Posterior vena cava (tissue), 2 donors: Measurements from ENCODE around the gene BCL2L12. TPM values are rescaled to one million over a fixed set of nuclear protein-coding genes. Genes with fewer than 3 reads are reported as not detected.

Experiments used
- DNase-seq: peaks from one replicate; pipeline ENCODE4 v3.0.0-alpha.2; 2020; ENCODE audit warnings: low spot score
- intact Hi-C, 2 donors: fragments of 100-400 bp; cut with DNase I; formaldehyde crosslinking; loops; one replicate each; pipeline versions ENCODE4 v1.14.1 to v1.14.2; 2022 to 2023
- total RNA-seq, 2 donors: library from RNA; stranded (reverse); fragmentation: NEBNext Ultra II Directional; extraction: Animal tissue kit (Norgen Biotek cat#: 25700); gene quantifications; one replicate each; pipeline ENCODE4 v1.2.1, GENCODE V29; 2021
- donor health status: DM: yes; HTN: yes; CAD: no.
- donor health status: DM: yes; HTN: yes; CAD: no.

The BCL2L12 gene
- total RNA-seq, 2 donors from 2014 or later, result 8.5 to 9.3 TPM

GRCh38 chr19:49658566-49659442 is 6.9 kb upstream of the BCL2L12 start:
- no peak for DNase-seq
- intact Hi-C loops, result loop anchor here in 1 of 2 donors (1.0 kb wide), 1 partner anchor 48 kb away; no protein-coding TSS in a partner anchor

GRCh38 chr19:49660338-49660961 is 5.3 kb upstream of the BCL2L12 start:
- no peak for DNase-seq
- intact Hi-C loops, result loop anchor here in 1 of 2 donors (10.0 kb wide), 1 partner anchor 146 kb away; the partner anchor contains the start of gene FCGRT

GRCh38 chr19:49662011-49662410 is 3.7 kb upstream of the BCL2L12 start:
- intact Hi-C loops, result loop anchor here in 1 of 2 donors (10.0 kb wide), 1 partner anchor 147 kb away; the partner anchor contains the start of gene FCGRT
- no peak for DNase-seq

DNA sequence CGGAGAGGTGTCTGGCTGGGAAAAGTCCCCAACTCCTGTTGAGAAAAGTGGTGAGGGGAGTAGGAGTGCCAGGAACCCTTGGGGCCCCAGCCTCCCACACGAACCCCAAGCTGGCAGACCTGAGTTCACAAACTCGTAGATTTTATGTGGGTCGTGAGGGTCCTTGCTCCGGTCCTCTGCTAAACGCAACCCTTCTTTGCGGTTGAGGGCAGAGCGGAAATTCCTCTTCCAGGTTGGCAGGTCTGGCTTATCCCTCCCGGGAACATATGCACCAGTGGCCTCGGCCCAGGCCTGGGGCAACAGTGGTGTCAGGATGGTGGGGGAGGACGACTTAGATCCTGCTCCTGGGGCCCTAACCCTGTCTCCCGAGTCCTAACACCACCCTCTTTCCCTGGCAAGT is 2.5 kb upstream of the BCL2L12 start:
- intact Hi-C loops, result loop anchor here in 1 of 2 donors (10.0 kb wide), 1 partner anchor 148 kb away; the partner anchor contains the start of gene FCGRT
- DNase-seq, result no peak

GRCh38 chr19:49664171-49665035 is 1.3 kb upstream of the BCL2L12 start:
- DNase-seq, result peak; percentile 97
- intact Hi-C loops, result loop anchor here in 1 of 2 donors (10.0 kb wide), 1 partner anchor 150 kb away; the partner anchor contains the start of gene FCGRT

DNA sequence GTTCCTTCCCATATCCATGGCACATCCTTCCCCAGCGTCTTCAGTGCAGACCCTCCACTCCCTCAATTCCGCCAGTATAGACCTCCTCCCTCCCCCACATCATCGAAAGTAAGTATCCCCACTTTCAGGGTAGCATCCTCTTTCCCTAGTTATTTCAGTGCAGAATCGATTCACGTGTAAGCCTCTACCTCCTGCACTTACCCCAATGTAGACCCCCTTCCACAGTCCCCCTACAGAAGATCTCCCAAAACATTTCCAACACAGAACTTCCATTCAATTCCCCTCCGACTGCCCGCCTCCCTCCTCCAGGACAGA is 740 bp upstream of the BCL2L12 start:
- no peak for DNase-seq
- intact Hi-C loops, result loop anchor here in 1 of 2 donors (10.0 kb wide), 1 partner anchor 150 kb away; the partner anchor contains the start of gene FCGRT

- intact Hi-C loops, result loop anchor here in 1 of 2 donors (10.0 kb wide), 1 partner anchor 151 kb away; the partner anchor contains the start of gene FCGRT
- DNase-seq, result no peak
These were observed 349 bp downstream of the BCL2L12 start for GRCh38 chr19:49666120-49666444.

- intact Hi-C loops, result loop anchor here in 1 of 2 donors (10.0 kb wide), 1 partner anchor 153 kb away; the partner anchor contains the start of gene FCGRT
- DNase-seq, result no peak
These were observed 1.7 kb downstream of the BCL2L12 start for GRCh38 chr19:49667473-49667872.

- intact Hi-C loops, result loop anchor here in 1 of 2 donors (10.0 kb wide), 1 partner anchor 155 kb away; the partner anchor contains the start of gene FCGRT
- DNase-seq, result no peak
These were observed 3.8 kb downstream of the BCL2L12 start for GRCh38 chr19:49669516-49669915.

DNA sequence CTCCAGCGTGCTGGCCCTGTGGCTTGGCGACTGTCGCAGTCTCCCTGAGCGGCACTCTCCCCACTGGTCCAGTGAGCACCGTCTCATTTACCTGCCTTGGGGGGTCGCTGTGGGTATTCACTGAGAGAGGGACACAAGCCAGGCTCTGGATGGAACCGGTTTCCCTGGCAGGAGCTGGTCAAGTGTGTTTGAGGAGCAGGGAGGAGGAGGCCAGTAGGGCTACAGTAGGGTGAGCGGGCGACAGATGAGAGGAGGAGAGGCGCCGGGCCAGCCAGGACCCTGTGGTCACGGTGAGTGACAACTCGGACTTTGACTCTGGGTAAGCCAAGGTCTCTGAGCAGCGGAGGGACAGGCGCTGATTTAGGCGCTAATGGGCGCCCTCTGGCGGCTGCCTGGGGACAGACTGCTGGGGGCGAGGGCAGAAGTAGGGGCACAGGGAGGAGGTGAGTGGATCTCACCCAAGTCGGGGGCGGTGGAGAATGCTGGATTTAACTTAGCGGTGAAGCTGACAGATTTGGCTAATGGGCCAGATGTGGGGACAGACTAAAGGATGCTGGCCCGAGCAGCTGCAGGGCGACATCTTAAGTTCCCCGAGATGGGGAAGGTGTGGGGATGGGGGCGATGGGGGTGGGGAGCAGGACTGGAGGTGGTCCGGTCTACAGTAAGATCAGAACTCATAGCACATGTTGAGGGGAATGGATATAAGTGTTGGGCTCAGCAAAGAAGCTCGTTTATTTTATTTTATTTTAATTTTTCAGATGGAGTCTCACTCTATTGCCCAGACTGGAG is 6.6 kb downstream of the BCL2L12 start:
- intact Hi-C loops, result loop anchor here in 1 of 2 donors (5.0 kb wide), 1 partner anchor 85 kb away; no protein-coding TSS in a partner anchor
- DNase-seq, result peak; percentile 94

DNA sequence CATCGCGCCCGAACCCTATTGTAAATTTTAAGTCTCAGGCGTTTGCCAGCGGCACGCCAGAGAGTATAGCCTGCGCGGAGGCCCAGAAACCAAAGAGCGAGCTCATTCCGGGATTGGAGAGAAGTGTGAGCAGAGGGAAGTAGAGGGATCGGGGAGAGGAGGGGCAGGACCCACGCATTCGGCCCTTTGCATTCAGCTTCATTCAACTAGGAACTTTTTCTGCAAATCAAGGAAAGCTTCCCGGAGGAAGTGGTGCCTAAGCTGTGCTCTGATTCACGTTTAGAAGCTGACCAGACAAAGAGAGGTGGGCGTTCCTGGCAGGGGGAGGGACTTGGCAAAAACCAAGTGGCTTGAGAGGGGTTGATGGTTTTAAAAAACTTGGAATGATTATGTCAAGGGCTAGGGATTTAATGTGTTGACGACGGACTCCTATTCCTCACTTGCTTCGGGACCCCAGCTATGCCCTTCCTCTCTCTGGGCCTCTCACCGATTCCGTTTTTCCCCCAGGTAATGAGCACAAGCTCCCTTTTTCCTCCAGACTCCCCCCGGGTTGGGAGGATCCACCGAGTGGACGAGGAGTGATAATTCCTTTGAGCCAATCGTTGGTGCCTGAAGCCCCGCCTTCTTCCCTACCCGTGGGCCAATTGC is 10.5 kb downstream of the BCL2L12 start:
- intact Hi-C loops, result no loop called here
- DNase-seq, result peak; percentile 94

DNA sequence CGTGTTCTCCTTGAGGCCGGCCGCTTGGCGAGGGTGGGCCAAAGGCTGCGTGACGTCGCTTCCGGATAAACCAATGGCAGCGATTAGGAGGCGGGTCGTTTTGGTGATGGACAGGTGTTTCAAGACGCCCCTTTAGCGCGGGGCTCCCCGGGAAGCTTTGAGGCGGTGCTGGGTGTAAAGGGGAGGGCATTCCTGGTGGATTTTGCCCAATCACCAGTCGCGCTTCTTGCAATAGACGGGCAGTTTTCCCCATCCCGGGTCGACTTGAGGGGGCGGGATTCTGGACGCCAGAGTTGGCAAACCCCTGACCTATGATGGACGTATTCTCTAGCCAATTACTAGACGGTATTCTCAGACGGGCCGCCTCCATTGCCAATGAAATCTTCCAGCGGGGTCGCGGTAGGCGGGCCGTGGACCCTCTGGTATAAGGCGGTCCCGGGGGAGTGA is 11.1 kb downstream of the BCL2L12 start:
- peak; percentile 100 for DNase-seq
- intact Hi-C loops, result no loop called here

GRCh38 chr19:49677231-49677900 is 11.6 kb downstream of the BCL2L12 start, which contains the start of gene PRMT1:
Gene PRMT1 (plus strand): TSS chr19:49677271. CDS start chr19:49677281, 10 bp downstream.
- intact Hi-C loops, result no loop called here

GRCh38 chr19:49677901-49678674 is 12.4 kb downstream of the BCL2L12 start:
- intact Hi-C loops, result no loop called here
- peak; percentile 92 for DNase-seq

More at GRCh38 chr19:49677231-49677900, 11.6 kb downstream of the BCL2L12 start, which contains the start of gene PRMT1:
- DNase-seq, result no peak

DNA sequence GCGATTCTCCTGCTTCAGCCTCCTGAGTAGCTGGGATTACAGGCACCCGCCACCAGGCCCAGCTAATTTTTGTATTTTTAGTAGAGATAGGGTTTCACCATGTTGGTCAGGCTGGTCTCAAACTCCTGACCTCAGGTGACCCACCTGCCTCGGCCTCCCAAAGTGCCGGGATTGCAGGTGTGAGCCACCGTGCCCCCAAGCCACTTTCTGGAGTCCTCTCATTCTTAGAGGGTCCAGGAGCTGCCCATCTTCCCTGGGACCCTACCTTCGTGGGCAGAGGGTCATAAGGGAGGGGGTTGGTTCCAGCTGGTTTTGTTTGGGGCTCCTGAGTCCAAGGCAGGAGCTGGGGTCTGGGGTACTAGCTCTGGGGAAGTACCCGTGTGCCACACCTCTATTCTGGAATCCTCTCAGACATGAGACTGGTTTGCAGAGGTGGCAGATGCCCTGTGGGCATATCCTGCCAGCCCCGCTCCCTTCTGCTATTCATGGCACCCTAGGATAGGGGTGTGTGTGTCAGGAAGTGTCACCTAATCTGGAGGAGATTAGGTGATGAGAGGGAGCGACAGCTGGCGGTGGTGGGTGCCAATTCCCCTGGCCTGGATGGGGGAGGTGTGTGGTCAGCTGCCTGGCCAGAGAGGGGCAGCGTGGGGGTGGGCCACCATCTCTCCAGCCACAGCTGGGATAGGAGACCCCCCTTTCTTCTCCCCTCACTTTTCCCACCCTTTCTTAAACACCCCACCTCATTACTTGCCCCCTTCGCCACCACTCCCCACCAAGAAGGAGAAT is 13.4 kb downstream of the BCL2L12 start:
- no peak for DNase-seq

More for the DNA sequence above, 13.4 kb downstream of the BCL2L12 start:
- intact Hi-C loops, result no loop called here
